H4 (cell line): ENCODE results near the gene STPG1. TPM values are rescaled to one million over a fixed set of nuclear protein-coding genes. Genes with fewer than 3 reads are reported as not detected.

Experiments used
- DNase-seq: peaks from one replicate; pipeline ENCODE4 v3.0.0-alpha.2; 2015; ENCODE audit warnings: low spot score
- total RNA-seq: library from RNA; depleted of rRNA; stranded (reverse); fragments of >200 nt; shearing (Covaris generic); gene quantifications from 2 replicates; pipeline ENCODE4 v1.2.3, GENCODE V29; 2014

Gene STPG1
- total RNA-seq, 1 experiment from 2014 or later, result 1.9 TPM

GRCh38 chr1:24343412-24344089, 70.0 kb downstream of the STPG1 start:
- DNase-seq, result no peak

DNA sequence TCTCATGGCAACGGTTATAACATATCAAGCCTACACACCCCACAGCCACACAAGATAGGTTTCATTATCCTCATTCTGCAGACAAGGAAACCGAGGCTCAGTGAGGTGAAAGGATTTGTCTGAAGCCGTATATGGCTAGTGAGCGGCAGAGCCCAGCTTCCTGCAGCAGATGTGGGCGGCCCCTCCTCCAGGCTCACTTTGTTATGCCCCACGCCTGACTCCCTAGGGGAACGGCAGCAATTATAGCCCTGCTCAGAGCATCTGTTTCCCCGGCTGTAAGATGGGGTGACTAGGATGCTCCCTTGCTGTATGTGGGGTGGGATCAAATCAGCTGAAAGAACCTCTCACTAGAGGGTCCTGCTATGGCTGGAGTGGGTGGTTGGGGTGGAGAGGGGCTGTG, 72.3 kb downstream of the STPG1 start:
- DNase-seq, result no peak

GRCh38 chr1:24340770-24341169, 72.8 kb downstream of the STPG1 start:
- no peak for DNase-seq

DNA sequence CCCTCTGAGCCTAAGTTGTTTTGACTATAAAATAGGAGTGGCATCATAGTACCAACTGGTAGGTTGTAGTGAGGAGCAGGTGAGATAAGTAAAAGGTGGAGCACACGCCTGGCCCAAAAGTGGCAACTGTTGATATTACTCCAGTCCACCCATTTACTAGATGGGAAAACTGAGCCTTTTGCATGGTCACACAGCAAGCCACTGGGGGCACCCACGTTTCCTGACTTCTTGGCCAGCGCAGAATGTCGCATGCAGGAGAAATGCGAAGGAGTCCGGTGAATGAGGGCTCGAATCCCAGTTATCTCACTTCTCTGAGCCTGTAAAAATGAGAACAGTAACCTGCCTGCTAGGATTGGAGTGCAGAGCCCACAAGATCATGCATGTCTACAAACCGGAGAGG, 73.6 kb downstream of the STPG1 start:
- DNase-seq, result no peak

DNA sequence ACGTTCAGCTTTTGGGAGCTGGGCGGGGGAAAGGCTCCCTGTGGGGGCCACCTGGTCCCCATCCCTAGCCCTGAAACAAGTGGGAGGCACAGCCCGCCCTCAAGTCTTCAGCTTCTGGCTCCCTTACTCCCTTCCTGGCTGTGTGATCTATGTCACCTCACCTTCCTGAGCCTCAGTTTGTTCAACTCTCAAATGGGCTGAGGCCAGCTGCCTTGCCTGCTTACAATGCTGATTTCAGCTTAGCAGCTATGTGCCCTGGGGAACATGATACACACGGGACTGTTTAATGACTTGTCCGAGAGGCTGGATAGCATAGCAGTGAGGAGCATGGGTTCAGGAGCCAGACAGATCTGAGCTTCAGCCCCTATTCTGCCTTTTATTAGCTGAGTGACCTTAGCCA, 75.1 kb downstream of the STPG1 start:
- no peak for DNase-seq

- DNase-seq, result no peak
Measured at GRCh38 chr1:24337455-24337854, 76.1 kb downstream of the STPG1 start.

- no peak for DNase-seq
Measured at GRCh38 chr1:24336075-24336474, 77.5 kb downstream of the STPG1 start.

- no peak for DNase-seq
Measured at GRCh38 chr1:24331961-24332673, 81.5 kb downstream of the STPG1 start.

GRCh38 chr1:24329797-24330543, 83.6 kb downstream of the STPG1 start:
- DNase-seq, result no peak

GRCh38 chr1:24329331-24329730, 84.3 kb downstream of the STPG1 start:
- DNase-seq, result no peak

GRCh38 chr1:24327891-24328290, 85.7 kb downstream of the STPG1 start:
- DNase-seq, result no peak

GRCh38 chr1:24327486-24327885, 86.1 kb downstream of the STPG1 start:
- DNase-seq, result no peak

GRCh38 chr1:24325587-24326449, 87.8 kb downstream of the STPG1 start:
- no peak for DNase-seq

- DNase-seq, result no peak
Measured at GRCh38 chr1:24324903-24325302, 88.7 kb downstream of the STPG1 start.

DNA sequence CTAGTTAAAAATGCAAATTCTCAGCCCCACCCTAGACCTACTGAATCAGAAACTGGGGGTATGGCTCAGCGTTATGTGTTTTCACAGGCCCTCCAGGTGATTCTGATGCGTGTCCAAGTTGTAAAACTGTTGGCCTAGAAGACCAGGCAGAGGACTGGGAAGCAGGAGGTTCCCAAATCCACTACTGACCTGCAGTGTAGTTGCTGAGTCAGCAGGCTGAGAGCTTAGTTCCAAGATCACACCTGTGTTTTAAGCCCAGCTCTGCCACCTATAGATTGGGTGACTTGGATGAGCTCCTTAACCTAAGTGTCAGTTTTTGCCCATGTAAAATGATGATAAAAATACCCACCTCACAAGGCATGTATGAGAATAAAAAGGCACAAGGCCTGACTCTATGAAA, 90.3 kb downstream of the STPG1 start:
- DNase-seq, result no peak

GRCh38 chr1:24322470-24323177, 91.0 kb downstream of the STPG1 start:
- DNase-seq, result no peak

- peak; percentile 92 for DNase-seq
Measured at GRCh38 chr1:24321697-24322469, 91.7 kb downstream of the STPG1 start.

- DNase-seq, result no peak
Measured at GRCh38 chr1:24321126-24321525, 92.5 kb downstream of the STPG1 start.

- DNase-seq, result no peak
Measured at GRCh38 chr1:24319962-24320361, 93.6 kb downstream of the STPG1 start.

GRCh38 chr1:24319312-24319863, 94.2 kb downstream of the STPG1 start, which contains the start of gene GRHL3:
TSS of gene GRHL3 (plus strand) at chr1:24319357. CDS start at chr1:24319552, 195 bp downstream.
- no peak for DNase-seq
